Body of pancreas (tissue), 4 donors: Measurements from ENCODE around the gene CFAP97D2. TPM values are rescaled to one million over a fixed set of nuclear protein-coding genes. Genes with fewer than 3 reads are reported as not detected.

Source experiments
- ATAC-seq: fragments of 150-250 bp; one replicate; pipeline ENCODE4 v1.9.1; 2016
- DNase-seq, 4 donors: peaks; one replicate each; pipeline ENCODE4 v3.0.0-alpha.2; 2019
- H3K27ac ChIP-seq, 4 donors: fragments of 200-600 bp; sonication (generic); 1 replicate in 3 of 4; 2 replicates in 1 of 4; pipeline versions ENCODE4 v1.5.1 to v1.6.1; 2016 to 2019; ENCODE audit warnings: mild to moderate bottlenecking in 1 of 4, mixed read lengths in 1 of 4, moderate library complexity in 1 of 4
- H3K27me3 ChIP-seq, 2 donors: fragments of 200-600 bp; sonication (generic); one replicate each; pipeline ENCODE4 v1.6.0; 2016; ENCODE audit warnings: mild to moderate bottlenecking in 1 of 2
- H3K36me3 ChIP-seq, 2 donors: fragments of 200-600 bp; sonication (generic); replicated peaks in 1 of 2; 2 replicates each; pipeline ENCODE4 v1.5.1; 2016; ENCODE audit warnings: low read depth in 2 of 2; ENCODE audit not compliant: insufficient read depth in 1 of 2
- H3K4me1 ChIP-seq: fragments of 200-600 bp; sonication (generic); one replicate; pipeline ENCODE4 v1.6.0; 2016
- H3K4me3 ChIP-seq, 2 donors: fragments of 200-600 bp; sonication (generic); 1 replicate in 1 of 2; 2 replicates in 1 of 2; pipeline ENCODE4 v1.5.1; 2016 to 2019
- H3K9me3 ChIP-seq, 3 donors: fragments of 200-600 bp; sonication (generic); 1 replicate in 2 of 3; 2 replicates in 1 of 3; pipeline ENCODE4 v1.5.1; 2016
- CTCF ChIP-seq, 7 experiments: fragments of 450-650 bp in 4 of 7; fragments of 200-600 bp in 3 of 7; sonication (generic) in 3 of 7; IDR thresholded peaks; one replicate each; pipeline ENCODE4 v1.5.1; 2016 to 2019; ENCODE audit warnings: antibody characterized with exemption in 7 of 7
- POLR2A ChIP-seq, 3 donors: fragments of 450-650 bp; IDR thresholded peaks; one replicate each; pipeline ENCODE4 v1.6.1; 2016; ENCODE audit warnings: antibody characterized with exemption in 3 of 3, mild to moderate bottlenecking in 2 of 3
- WGBS, 2 donors: methylation state at CpG; one replicate each; pipeline ENCODE4 v1.1.5; 2017; 5-methylcytosine and 5-hydroxymethylcytosine counted together
- intact Hi-C: fragments of 100-400 bp; cut with DNase I; formaldehyde crosslinking; loops from one replicate; pipeline ENCODE4 v1.15.1; 2023
- total RNA-seq, 2 donors: library from RNA; depleted of rRNA; stranded (reverse); fragments of >200 nt; gene quantifications; one replicate each; pipeline ENCODE4 v1.1.0, GENCODE V29; 2016

CFAP97D2 gene
- total RNA-seq, 2 donors from 2014 or later, result not detected

- Histone ChIP-seq H3K36me3 (no peaks in the 10 kb centered on the region), H3K4me3 (no peak overlapping the region), H3K27me3 (no peaks in the 10 kb centered on the region), H3K27ac (no peak overlapping the region), H3K4me1 (no peaks in the 10 kb centered on the region), H3K9me3 (no peaks in the 10 kb centered on the region)
- ATAC-seq, result no peak
- TF ChIP-seq CTCF (IDR thresholded peaks at IDR 0.05), result no peak
- no peak for TF ChIP-seq POLR2A (IDR thresholded peaks at IDR 0.05)
- DNase-seq, result no peak
- 71 to 83% methylated on average over 6 to 20 of the region's 20 CpGs for WGBS, 2 donors
- intact Hi-C loops, result no loop called here
Observed at GRCh38 chr13:114166381-114167131, 12.5 kb upstream of the CFAP97D2 start.

GRCh38 chr13:114167426-114167825, 11.6 kb upstream of the CFAP97D2 start:
- Histone ChIP-seq H3K27me3 (no peaks in the 10 kb centered on the region), H3K27ac (no peak overlapping the region), H3K9me3 (no peaks in the 10 kb centered on the region), H3K4me1 (no peaks in the 10 kb centered on the region), H3K4me3 (no peak overlapping the region), H3K36me3 (no peaks in the 10 kb centered on the region)
- TF ChIP-seq POLR2A (IDR thresholded peaks at IDR 0.05) (no peak), CTCF (IDR thresholded peaks at IDR 0.05) (no peak)
- intact Hi-C loops, result no loop called here
- DNase-seq (peak in 1 of 4 donors; percentile 50), ATAC-seq (no peak)
- WGBS, 2 donors, result 74 to 84% methylated on average over 5 of the region's 5 CpGs

GRCh38 chr13:114167885-114168284, 11.2 kb upstream of the CFAP97D2 start:
- H3K4me1 ChIP-seq, result no peaks in the 10 kb centered on the region
- TF ChIP-seq CTCF (IDR thresholded peaks at IDR 0.05) (no peak), POLR2A (IDR thresholded peaks at IDR 0.05) (no peak)
- H3K4me3 ChIP-seq, result no peak overlapping the region
- no peaks in the 10 kb centered on the region for H3K27me3 ChIP-seq
- no peaks in the 10 kb centered on the region for H3K36me3 ChIP-seq
- DNase-seq, result no peak
- no peak overlapping the region for H3K27ac ChIP-seq
- WGBS, 2 donors, result 89 to 92% methylated on average over 5 of the region's 5 CpGs
- ATAC-seq, result no peak
- intact Hi-C loops, result no loop called here
- H3K9me3 ChIP-seq, result no peaks in the 10 kb centered on the region

GRCh38 chr13:114173272-114173671, 5.8 kb upstream of the CFAP97D2 start:
- TF ChIP-seq CTCF (IDR thresholded peaks at IDR 0.05), result no peak
- no peak for TF ChIP-seq POLR2A (IDR thresholded peaks at IDR 0.05)
- DNase-seq (no peak), ATAC-seq (no peak)
- Histone ChIP-seq H3K9me3 (no peaks in the 10 kb centered on the region), H3K4me1 (no peaks in the 10 kb centered on the region), H3K27me3 (no peaks in the 10 kb centered on the region), H3K36me3 (no peaks in the 10 kb centered on the region), H3K4me3 (no peak overlapping the region), H3K27ac (no peak overlapping the region)
- 91 to 95% methylated on average over 3 of the region's 3 CpGs for WGBS, 2 donors
- intact Hi-C loops, result no loop called here

GRCh38 chr13:114173745-114174144, 5.3 kb upstream of the CFAP97D2 start:
- 74 to 88% methylated on average over 1 of the region's 1 CpG for WGBS, 2 donors
- Histone ChIP-seq H3K36me3 (no peaks in the 10 kb centered on the region), H3K4me1 (no peaks in the 10 kb centered on the region), H3K9me3 (no peaks in the 10 kb centered on the region), H3K4me3 (no peak overlapping the region), H3K27me3 (no peaks in the 10 kb centered on the region), H3K27ac (no peak overlapping the region)
- DNase-seq, result no peak
- ATAC-seq, result no peak
- intact Hi-C loops, result no loop called here
- TF ChIP-seq CTCF (IDR thresholded peaks at IDR 0.05), result no peak
- no peak for TF ChIP-seq POLR2A (IDR thresholded peaks at IDR 0.05)
